ENCODE data around the gene DAPK1.
A peak's percentile ranks its signal among the peaks of the same experiment; 100 is the strongest.

Gene DAPK1

DNA sequence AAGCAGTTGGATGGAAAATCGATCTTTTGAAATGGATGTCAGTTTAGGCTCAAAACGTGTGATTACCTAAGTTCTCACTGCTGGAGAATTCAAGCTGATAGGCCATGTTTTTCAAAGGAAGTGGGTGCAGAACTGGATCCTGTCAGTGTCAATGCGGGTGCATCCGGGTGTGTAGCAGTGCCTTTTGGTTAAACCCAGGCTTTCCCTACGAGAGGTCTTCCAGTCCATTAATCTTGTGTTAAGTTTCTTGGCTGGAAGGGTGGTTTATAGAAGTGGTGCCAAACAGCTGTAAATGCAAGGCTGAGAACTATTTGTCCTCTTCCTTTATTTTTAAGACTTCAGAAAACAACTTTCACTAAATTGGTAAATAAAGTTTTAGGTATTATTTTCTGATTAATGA, 71.9 kb downstream of the DAPK1 start:
- TF ChIP-seq, protein P1, sequence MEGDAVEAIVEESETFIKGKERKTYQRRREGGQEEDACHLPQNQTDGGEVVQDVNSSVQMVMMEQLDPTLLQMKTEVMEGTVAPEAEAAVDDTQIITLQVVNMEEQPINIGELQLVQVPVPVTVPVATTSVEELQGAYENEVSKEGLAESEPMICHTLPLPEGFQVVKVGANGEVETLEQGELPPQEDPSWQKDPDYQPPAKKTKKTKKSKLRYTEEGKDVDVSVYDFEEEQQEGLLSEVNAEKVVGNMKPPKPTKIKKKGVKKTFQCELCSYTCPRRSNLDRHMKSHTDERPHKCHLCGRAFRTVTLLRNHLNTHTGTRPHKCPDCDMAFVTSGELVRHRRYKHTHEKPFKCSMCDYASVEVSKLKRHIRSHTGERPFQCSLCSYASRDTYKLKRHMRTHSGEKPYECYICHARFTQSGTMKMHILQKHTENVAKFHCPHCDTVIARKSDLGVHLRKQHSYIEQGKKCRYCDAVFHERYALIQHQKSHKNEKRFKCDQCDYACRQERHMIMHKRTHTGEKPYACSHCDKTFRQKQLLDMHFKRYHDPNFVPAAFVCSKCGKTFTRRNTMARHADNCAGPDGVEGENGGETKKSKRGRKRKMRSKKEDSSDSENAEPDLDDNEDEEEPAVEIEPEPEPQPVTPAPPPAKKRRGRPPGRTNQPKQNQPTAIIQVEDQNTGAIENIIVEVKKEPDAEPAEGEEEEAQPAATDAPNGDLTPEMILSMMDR (IDR thresholded peaks at IDR 0.05; ENCODE audit: insufficient read depth, low read length, missing control alignments), result no peak
- ChIA-PET CTCF (interaction anchor here (1.0 kb wide), 1 partner anchor 115 kb away, joined by 3 read pairs; no protein-coding TSS in a partner anchor), POLR2A (no interaction called here)
- no peak overlapping the region for H3K4me3 ChIP-seq (ENCODE audit: low read depth, low read length)
- no peak for DNase-seq (ENCODE audit: low read depth, low spot score)

DNA sequence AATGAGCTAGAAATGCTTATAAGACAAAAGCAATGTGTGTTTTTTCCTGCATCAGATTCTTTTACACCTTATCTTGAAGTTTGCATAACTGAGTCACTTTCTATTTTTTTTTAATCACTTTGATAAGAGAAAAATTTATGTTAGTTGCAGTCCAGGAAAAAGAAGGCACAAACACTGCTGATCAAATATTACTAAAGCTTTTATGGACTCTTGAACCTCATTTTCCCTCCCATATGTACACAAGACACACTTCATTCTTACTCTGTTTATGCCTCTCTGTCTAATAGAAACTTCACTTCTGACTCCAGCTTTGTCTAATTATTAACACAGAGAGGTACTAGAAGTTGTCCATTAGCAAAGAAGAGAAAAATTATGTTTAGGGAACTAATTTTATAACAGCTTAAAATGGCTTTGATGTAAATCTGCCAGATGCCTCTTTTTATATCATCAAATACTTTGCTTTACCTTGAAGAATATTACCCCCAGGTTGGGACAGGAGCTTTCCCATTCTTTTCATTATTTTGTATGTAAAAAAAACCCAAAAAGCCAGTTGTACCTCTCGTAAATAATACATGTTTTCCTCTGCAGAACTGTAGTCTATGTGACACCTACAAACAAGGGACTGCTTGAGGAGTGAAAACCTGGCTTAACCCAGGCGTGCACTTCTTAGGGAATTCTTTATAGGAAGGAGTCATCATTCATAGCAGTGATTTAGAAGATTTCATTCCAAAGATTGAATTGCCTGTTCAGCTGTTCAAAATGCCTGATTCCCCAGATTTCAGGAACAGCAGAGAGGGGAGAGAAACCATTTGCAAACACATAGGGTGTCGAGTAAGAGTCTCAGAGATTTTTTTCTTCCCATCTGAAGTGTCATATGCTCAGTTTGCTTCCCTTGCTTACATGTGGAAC, 72.6 kb downstream of the DAPK1 start:
- ChIA-PET POLR2A (no interaction called here), CTCF (interaction anchor here (1.0 kb wide), 1 partner anchor 114 kb away, joined by 3 read pairs; no protein-coding TSS in a partner anchor)

DNA sequence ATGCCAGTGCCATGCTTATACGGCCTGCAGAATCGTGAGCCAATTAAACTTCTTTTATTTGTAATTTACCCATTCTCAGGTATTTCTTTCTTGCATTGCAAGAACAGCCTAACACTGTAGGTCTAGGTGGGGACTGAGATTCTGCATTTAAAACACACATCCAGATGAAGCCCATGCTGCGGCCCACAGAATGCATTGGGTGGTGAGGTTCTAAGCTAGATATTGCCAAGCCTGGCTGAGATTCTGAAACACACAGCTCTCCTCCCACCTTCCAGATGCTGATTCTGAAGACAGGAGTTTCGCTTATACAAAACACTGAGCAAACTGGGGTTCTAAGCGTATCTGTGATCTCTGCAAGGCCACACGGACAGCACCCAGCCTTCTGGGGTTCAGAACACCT, 75.1 kb downstream of the DAPK1 start:
- CTCF ChIA-PET, result no interaction called here
- H3K4me3 ChIP-seq (ENCODE audit: low read depth, low read length), result no peak overlapping the region
- POLR2A ChIA-PET, result no interaction called here
- TF ChIP-seq, protein P1 (IDR thresholded peaks at IDR 0.05; ENCODE audit: insufficient read depth, low read length, missing control alignments), result no peak
- DNase-seq (ENCODE audit: low read depth, low spot score), result no peak

More for the DNA sequence above, 72.6 kb downstream of the DAPK1 start:
- TF ChIP-seq, protein P1 (IDR thresholded peaks at IDR 0.05; ENCODE audit: insufficient read depth, low read length, missing control alignments), result no peak
- DNase-seq (ENCODE audit: low read depth, low spot score), result no peak
- H3K4me3 ChIP-seq (ENCODE audit: low read depth, low read length), result no peak overlapping the region

DNA sequence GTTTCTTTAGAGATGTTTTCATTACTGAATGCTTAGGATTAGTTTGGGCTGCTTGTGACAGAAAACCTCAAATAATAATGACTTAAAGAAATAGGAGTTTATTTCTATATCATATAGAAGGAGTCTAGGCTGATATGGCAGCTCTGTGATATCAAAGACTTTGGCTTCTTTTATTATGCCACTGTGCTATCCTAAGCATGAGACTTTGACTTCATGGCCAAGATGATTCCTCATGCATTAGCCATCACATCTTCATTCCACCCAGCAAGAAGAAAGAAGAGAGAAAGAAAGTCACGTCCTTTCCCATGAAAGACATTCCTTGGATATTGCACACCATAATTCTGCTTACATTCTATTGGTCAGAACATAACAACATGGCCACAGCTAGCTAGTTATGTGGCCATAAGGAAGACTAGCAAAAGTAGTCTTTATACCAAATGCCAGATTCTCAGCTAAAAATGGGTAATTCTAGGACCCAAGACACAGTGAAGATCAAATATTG, 76.2 kb downstream of the DAPK1 start:
- ChIA-PET CTCF (no interaction called here), POLR2A (no interaction called here)
- H3K4me3 ChIP-seq (ENCODE audit: low read depth, low read length), result no peak overlapping the region
- TF ChIP-seq, protein P1 (IDR thresholded peaks at IDR 0.05; ENCODE audit: insufficient read depth, low read length, missing control alignments), result no peak
- peak; percentile 9 for DNase-seq (ENCODE audit: low read depth, low spot score)

DNA sequence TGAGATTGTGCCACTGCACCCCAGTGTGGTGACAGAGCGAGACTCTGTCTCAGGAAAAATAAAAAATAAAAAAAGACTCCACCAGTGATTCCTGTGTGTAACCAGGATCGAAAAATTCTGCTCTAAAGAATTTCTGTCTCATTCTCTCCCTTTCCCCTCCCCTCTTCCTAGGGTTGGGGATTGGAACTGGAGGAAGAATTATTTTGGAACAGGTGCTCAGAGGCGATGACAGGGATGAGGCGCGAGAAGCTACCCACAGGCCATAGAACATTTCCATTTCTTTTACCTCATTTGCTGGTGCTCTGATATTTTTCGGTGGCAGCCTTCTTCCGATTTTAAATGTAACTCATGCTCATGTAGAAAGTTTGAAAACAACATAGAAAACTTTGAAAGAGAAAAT, 80.1 kb downstream of the DAPK1 start:
- CTCF ChIA-PET, result interaction anchor here (1.5 kb wide), 1 partner anchor 13 kb away, joined by 4 read pairs; no protein-coding TSS in a partner anchor
- no peak overlapping the region for H3K4me3 ChIP-seq (ENCODE audit: low read depth, low read length)
- POLR2A ChIA-PET, result no interaction called here
- no peak for DNase-seq (ENCODE audit: low read depth, low spot score)
- TF ChIP-seq, protein P1 (IDR thresholded peaks at IDR 0.05; ENCODE audit: insufficient read depth, low read length, missing control alignments), result no peak

DNA sequence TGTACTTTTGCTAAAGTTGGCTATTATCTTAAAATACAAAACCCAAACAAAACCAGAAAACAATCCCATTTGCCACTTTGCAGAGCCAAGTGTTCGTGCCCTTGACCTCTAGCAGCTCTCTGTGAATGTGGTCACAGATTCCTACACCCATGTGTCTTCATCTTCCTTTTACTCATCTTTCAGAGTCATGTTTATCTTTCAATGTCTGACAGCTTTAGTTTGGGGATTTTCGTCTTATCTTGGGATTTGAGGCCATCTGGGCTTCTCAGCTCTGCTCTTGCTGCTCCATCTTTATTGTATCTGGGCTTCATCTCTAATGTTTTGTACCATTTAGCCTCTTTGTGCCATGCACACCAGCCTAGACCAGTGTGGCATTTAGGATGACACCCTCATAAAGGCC, 81.0 kb downstream of the DAPK1 start:
- ChIA-PET CTCF (interaction anchor here (1.5 kb wide), 1 partner anchor 14 kb away, joined by 4 read pairs; no protein-coding TSS in a partner anchor), POLR2A (no interaction called here)
- TF ChIP-seq, protein P1 (IDR thresholded peaks at IDR 0.05; ENCODE audit: insufficient read depth, low read length, missing control alignments), result no peak
- no peak overlapping the region for H3K4me3 ChIP-seq (ENCODE audit: low read depth, low read length)
- no peak for DNase-seq (ENCODE audit: low read depth, low spot score)
